HG02623 (cell line): Measurements from ENCODE around the gene ZNF607.

ENCODE experiments used
- ATAC-seq: cut with Tn5 transposase; IDR thresholded peaks from one replicate; pipeline ENCODE4 v1.9.1; 2021; ENCODE audit warnings: moderate library complexity; ENCODE audit not compliant: unreplicated experiment

The ZNF607 gene

DNA sequence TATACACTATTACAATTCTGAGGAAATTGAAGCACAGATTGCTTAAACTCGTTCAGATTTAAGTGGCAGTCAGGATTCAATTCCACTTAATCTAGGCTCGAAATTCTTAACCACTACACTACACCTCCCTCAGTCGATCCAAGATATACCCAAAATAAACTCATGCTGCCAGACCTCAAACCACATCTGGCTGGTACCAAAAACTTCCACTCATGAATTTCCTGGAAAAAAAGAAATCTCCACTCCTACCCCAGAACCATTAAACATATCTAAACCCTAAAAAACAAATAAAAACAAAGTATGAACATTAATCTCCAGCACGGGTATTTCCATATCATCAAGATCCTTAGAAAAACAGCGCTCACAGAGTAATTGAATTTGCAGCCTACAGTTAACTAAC is 65.4 kb downstream of the ZNF607 start:
- ATAC-seq, result no peak
